GM12872 (cell line): Measurements from ENCODE around the gene MAML3.

Experiments
- TF ChIP-seq, protein P1 (sequence below): IDR thresholded peaks from 3 replicates; pipeline ENCODE4 v1.5.1; 2011; ENCODE audit warnings: low read depth, mild to moderate bottlenecking, low read length, moderate library complexity; ENCODE audit not compliant: insufficient read depth

The MAML3 gene

DNA sequence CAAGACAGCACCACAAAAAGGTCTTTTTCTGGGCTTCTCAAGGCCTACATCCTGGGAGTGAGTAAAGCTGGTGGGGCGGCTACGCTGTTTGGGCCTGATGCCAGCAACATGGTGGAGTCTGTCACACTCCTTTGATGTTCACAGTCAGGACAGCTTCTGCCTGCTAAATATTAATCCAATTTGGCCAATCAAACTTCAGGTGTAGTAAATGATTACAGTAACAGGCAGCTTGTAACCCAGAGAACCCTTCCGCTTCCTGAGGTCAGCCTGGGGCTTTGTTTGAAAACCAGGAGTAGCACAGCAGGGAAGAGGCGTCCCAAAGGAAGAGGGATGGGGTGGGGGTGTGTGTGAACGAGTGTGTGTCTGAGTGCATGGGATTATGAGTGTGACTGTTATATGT lies 220.4 kb downstream of the MAML3 start:
- TF ChIP-seq, protein P1, sequence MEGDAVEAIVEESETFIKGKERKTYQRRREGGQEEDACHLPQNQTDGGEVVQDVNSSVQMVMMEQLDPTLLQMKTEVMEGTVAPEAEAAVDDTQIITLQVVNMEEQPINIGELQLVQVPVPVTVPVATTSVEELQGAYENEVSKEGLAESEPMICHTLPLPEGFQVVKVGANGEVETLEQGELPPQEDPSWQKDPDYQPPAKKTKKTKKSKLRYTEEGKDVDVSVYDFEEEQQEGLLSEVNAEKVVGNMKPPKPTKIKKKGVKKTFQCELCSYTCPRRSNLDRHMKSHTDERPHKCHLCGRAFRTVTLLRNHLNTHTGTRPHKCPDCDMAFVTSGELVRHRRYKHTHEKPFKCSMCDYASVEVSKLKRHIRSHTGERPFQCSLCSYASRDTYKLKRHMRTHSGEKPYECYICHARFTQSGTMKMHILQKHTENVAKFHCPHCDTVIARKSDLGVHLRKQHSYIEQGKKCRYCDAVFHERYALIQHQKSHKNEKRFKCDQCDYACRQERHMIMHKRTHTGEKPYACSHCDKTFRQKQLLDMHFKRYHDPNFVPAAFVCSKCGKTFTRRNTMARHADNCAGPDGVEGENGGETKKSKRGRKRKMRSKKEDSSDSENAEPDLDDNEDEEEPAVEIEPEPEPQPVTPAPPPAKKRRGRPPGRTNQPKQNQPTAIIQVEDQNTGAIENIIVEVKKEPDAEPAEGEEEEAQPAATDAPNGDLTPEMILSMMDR, result no peak

DNA sequence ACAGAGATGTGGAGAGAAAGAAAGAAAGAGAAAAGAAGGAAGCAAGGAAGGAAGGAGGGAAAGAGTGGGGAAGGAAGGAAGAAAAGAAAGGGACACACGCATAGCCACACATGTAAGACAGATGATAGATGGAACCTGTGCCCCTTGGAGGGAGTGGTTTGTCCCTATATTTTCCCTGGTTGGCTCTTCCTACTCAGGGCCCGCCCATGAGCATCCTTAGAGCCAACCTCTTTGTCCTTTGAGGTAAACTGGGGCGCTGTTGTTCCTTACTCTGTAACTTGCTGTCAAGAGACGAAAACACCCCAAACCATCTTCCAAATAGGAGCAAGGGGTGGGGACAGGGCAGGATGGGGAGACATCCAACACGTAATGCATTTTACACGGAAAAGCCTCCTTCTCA lies 220.9 kb downstream of the MAML3 start:
- TF ChIP-seq, protein P1, result no peak

DNA sequence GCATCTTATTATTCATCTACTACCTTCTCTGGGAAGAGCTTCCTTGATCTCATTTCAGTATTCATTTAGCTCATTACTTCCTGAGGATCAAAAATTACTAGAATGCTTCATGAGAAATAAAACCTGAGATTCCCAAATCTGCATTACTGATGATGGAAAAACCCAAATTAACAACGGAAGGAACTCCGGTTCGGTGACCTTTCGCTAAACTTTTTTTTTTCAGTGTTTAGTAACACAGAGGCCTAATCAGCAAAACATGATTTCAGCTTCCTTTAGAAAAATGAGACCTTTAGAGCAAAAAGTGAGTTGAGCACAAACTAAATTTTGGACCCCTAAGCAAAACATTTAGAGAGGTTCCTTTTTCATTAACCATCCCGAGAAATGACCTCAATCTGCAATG lies 229.2 kb downstream of the MAML3 start:
- TF ChIP-seq, protein P1, result no peak

DNA sequence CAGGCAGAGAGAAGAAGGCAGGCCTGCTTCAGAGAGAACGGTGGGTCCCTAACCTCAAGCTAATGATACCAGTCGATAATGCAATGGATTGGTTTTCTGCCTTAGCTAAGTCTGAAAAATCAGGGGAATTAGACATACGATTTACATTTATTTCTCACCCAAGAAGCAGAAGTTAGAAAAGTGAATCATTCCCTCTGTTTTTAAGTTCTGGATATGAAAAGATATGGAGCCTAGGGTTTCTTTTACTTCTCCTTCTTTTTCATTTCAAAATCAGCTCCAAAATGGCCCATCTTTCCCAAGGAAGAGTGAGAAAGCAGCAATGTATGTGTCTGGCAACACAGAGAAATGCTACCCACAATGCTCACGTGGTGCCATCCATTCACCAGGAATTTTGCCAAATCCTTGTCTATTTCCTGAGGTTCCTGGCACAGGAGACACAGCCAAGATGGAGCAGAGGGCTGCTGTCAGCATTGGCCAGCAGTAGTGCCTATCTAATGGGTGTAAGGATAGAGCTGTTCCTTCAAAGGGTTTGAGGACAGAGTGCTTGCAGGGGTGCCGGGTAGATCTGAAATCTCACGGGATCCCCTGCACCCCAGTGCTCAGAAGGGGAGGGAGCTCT lies 231.5 kb downstream of the MAML3 start:
- TF ChIP-seq, protein P1, result no peak

DNA sequence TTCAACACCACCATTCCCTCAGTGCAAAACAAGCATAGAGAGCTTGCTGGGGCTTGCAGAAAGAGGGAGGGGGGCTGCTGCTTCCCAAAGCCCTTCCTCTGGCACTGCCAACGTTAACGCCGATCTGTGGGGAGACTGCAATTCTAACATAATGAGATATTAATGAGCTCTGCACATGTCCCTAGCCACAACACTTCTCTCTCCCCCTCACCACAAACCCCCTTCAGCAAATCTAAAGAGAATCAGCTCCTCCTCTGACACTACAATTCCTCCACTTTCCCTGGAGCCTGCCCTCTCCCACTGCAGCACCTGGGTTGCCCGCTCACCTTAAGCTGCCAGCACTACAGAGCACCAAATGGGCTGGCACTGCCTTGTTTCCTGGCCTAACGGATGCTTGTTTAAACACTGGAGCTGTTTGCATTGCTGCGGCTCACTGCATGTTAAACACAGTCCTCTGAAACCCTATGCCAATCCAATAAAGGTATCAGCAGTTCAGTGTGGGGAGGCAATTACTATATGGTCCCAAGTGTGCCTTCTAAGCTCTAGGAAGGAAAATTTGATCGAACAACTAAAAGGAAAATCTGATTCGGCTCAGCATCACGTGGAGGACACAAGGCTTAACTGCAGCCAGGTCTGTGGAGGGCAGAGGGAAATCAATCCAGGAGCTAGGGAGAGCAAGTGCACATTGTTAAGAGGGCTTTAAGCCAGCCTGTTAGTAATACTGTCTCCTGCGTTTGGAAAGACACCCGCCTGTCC lies 232.4 kb downstream of the MAML3 start:
- TF ChIP-seq, protein P1, result no peak

DNA sequence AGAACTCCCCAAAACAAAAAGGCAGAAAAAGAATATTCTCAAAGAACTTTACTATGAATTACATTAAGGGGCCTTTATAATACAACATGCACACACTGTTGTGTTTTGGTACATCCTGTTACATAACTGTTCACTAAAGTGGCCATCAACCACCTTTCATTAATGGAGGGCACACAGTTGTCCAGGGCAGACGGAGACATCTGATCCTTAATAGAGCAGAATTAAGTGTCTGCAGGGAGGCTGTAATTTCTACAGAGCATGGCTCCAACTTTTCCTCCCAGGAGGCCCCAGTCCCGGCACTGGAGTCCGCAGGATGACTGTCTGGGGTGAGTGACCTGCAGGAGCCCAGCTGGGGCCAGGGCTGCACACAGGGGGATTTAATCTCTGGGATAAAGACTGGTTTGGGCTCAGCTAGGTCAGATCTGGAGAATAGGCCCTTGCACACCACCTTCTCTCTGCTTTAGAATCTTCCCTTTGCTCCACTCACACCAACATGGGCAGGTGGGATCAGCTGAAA lies 233.4 kb downstream of the MAML3 start:
- TF ChIP-seq, protein P1, result no peak

DNA sequence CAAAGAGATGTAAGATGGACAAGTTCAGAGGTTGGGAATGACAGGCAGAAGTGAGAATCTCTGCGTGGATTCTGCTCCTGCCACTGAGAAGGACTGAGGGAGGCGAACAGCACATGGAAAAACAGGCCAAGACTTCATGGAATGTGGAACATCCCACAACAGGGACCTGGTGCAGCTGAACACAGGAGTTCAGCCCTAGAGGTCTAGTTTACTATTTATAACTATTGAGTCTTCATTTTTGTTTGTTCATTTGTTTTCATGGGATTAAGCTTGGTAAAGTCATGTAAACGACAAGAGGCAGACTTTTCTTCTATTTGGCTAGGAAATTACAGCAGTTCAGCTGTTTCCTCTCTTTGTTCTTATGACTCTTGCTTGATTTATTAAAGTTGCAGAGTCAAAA lies 234.5 kb downstream of the MAML3 start:
- TF ChIP-seq, protein P1, result no peak
